Gastrocnemius medialis (tissue), 4 donors: ENCODE data around the gene GSTM3. TPM values are rescaled to one million over a fixed set of nuclear protein-coding genes. Genes with fewer than 3 reads are reported as not detected.
A peak's percentile ranks its signal among the peaks of the same experiment; 100 is the strongest.

ENCODE experiments used
- ATAC-seq, 2 donors: fragments of 150-250 bp; one replicate each; pipeline ENCODE4 v1.9.1; 2016
- DNase-seq, 2 donors: peaks; one replicate each; pipeline ENCODE4 v3.0.0-alpha.2; 2019
- H3K27ac ChIP-seq, 4 donors: fragments of 200-600 bp; sonication (generic); 1 replicate in 1 of 4; 2 replicates in 3 of 4; pipeline ENCODE4 v1.5.1; 2016 to 2018; ENCODE audit warnings: mild to moderate bottlenecking in 2 of 4, moderate library complexity in 1 of 4
- H3K27me3 ChIP-seq, 3 donors: fragments of 200-600 bp; sonication (generic) in 2 of 3; 1 replicate in 1 of 3; 2 replicates in 2 of 3; pipeline versions ENCODE4 v1.5.1 to v1.6.0; 2016 to 2019; ENCODE audit warnings: mild to moderate bottlenecking in 1 of 3, moderate library complexity in 1 of 3
- H3K36me3 ChIP-seq, 2 donors: fragments of 200-600 bp; sonication (generic) in 1 of 2; one replicate each; pipeline ENCODE4 v1.5.1; 2017 to 2018
- H3K4me1 ChIP-seq, 2 donors: fragments of 200-600 bp; sonication (generic) in 1 of 2; one replicate each; pipeline ENCODE4 v1.5.1; 2016 to 2017; ENCODE audit warnings: mild to moderate bottlenecking in 2 of 2
- H3K4me3 ChIP-seq, 4 donors: fragments of 200-600 bp; sonication (generic) in 3 of 4; 1 replicate in 1 of 4; 2 replicates in 3 of 4; pipeline ENCODE4 v1.5.1; 2016 to 2019; ENCODE audit warnings: mild to moderate bottlenecking in 2 of 4
- H3K9me3 ChIP-seq, 3 donors: fragments of 200-600 bp; sonication (generic) in 2 of 3; 1 replicate in 1 of 3; 2 replicates in 2 of 3; pipeline ENCODE4 v1.5.1; 2016 to 2019
- CTCF ChIP-seq, 5 experiments: fragments of 450-650 bp in 3 of 5; fragments of 200-600 bp in 2 of 5; sonication (generic) in 2 of 5; IDR thresholded peaks in 4 of 5; conservative IDR thresholded peaks in 1 of 5; 1 replicate in 4 of 5; 2 replicates in 1 of 5; pipeline ENCODE4 v1.5.1; 2016 to 2019; ENCODE audit warnings: antibody characterized with exemption in 5 of 5, mild to moderate bottlenecking in 3 of 5, moderate library complexity in 3 of 5
- POLR2A ChIP-seq, 2 donors: fragments of 450-650 bp; IDR thresholded peaks; one replicate each; pipeline ENCODE4 v1.6.1; 2017; ENCODE audit warnings: antibody characterized with exemption in 2 of 2, mild to moderate bottlenecking in 2 of 2, moderate library complexity in 2 of 2
- in situ Hi-C, 4 donors: fragments of 200-750 bp; cut with MboI; loops; one replicate each; pipeline versions ENCODE4 v1.15.0 to v1.8.0; 2017; ENCODE audit warnings: low sequenced_read_pairs in 4 of 4
- intact Hi-C: fragments of 100-400 bp; cut with DNase I; formaldehyde crosslinking; loops from one replicate; pipeline ENCODE4 v1.15.1; 2023; ENCODE audit warnings: low total_unique reads
- total RNA-seq, 4 donors: library from RNA; depleted of rRNA; stranded (reverse); fragments of >200 nt; gene quantifications; one replicate each; pipeline versions ENCODE4 v1.1.0 to v1.2.3, GENCODE V29; 2016

Gene GSTM3
- total RNA-seq, 4 donors from 2014 or later = 54.2 to 85.6 (median 71.8) TPM

- Histone ChIP-seq H3K4me1 (no peaks in the 10 kb centered on the region), H3K4me3 (no peak overlapping the region), H3K27ac (no peak overlapping the region), H3K36me3 (no peaks in the 10 kb centered on the region), H3K27me3 (no peaks in the 10 kb centered on the region), H3K9me3 (no peaks in the 10 kb centered on the region)
- ATAC-seq (no peak), DNase-seq (peak in 1 of 2 donors; percentile 1)
- no peak for TF ChIP-seq CTCF (IDR thresholded peaks at IDR 0.05 in 4 of 5, conservative IDR thresholded peaks at IDR 0.05 in 1 of 5)
- TF ChIP-seq POLR2A (IDR thresholded peaks at IDR 0.05) = no peak
- intact Hi-C loops = no loop called here
- in situ Hi-C loops = no loop called here
Observed at GRCh38 chr1:109762039-109762585, 21.3 kb upstream of the GSTM3 start.

- Histone ChIP-seq H3K9me3 (no peaks in the 10 kb centered on the region), H3K4me3 (no peak overlapping the region), H3K27me3 (no peaks in the 10 kb centered on the region), H3K36me3 (no peaks in the 10 kb centered on the region), H3K27ac (no peak overlapping the region), H3K4me1 (no peaks in the 10 kb centered on the region)
- DNase-seq = peak in 1 of 2 donors; percentile 7
- intact Hi-C loops (no loop called here), in situ Hi-C loops (no loop called here)
- ATAC-seq = peak in 1 of 2 donors; percentile 39
- TF ChIP-seq POLR2A (IDR thresholded peaks at IDR 0.05) (no peak), CTCF (IDR thresholded peaks at IDR 0.05 in 4 of 5, conservative IDR thresholded peaks at IDR 0.05 in 1 of 5) (no peak)
Observed at GRCh38 chr1:109761227-109762038, 20.6 kb upstream of the GSTM3 start.

GRCh38 chr1:109760581-109761226, 19.9 kb upstream of the GSTM3 start:
- TF ChIP-seq CTCF (IDR thresholded peaks at IDR 0.05 in 4 of 5, conservative IDR thresholded peaks at IDR 0.05 in 1 of 5) (no peak), POLR2A (IDR thresholded peaks at IDR 0.05) (no peak)
- intact Hi-C loops = no loop called here
- DNase-seq (no peak), ATAC-seq (no peak)
- Histone ChIP-seq H3K9me3 (no peaks in the 10 kb centered on the region), H3K36me3 (no peaks in the 10 kb centered on the region), H3K4me3 (no peak overlapping the region), H3K27me3 (no peaks in the 10 kb centered on the region), H3K4me1 (no peaks in the 10 kb centered on the region), H3K27ac (no peak overlapping the region)
- in situ Hi-C loops = no loop called here

GRCh38 chr1:109759513-109760334, 18.9 kb upstream of the GSTM3 start:
- in situ Hi-C loops = no loop called here
- H3K27me3 ChIP-seq = no peaks in the 10 kb centered on the region
- no peak for DNase-seq
- no peak for ATAC-seq
- TF ChIP-seq CTCF (IDR thresholded peaks at IDR 0.05 in 4 of 5, conservative IDR thresholded peaks at IDR 0.05 in 1 of 5) (no peak), POLR2A (IDR thresholded peaks at IDR 0.05) (no peak)
- H3K4me3 ChIP-seq = no peak overlapping the region
- no peak overlapping the region for H3K27ac ChIP-seq
- no peaks in the 10 kb centered on the region for H3K9me3 ChIP-seq
- no peaks in the 10 kb centered on the region for H3K36me3 ChIP-seq
- intact Hi-C loops = no loop called here
- no peaks in the 10 kb centered on the region for H3K4me1 ChIP-seq
